Prostate gland (tissue), 2 donors: ENCODE measurements around the gene FAM177B.

Source experiments
- CTCF ChIP-seq, 4 experiments: fragments of 200-600 bp in 2 of 4; fragments of 450-650 bp in 2 of 4; sonication (generic) in 2 of 4; IDR thresholded peaks; 1 replicate in 3 of 4; 2 replicates in 1 of 4; pipeline ENCODE4 v1.5.1; 2016 to 2019; ENCODE audit warnings: antibody characterized with exemption in 4 of 4, mild to moderate bottlenecking in 2 of 4, moderate library complexity in 2 of 4
- POLR2A ChIP-seq: fragments of 450-650 bp; IDR thresholded peaks from one replicate; pipeline ENCODE4 v1.6.1; 2016; ENCODE audit warnings: antibody characterized with exemption, mild to moderate bottlenecking
- POLR2AphosphoS5 ChIP-seq: sonication (generic); formaldehyde crosslinking; IDR thresholded peaks from one replicate; pipeline ENCODE4 v1.6.1; 2017; ENCODE audit warnings: antibody characterized with exemption

GRCh38 chr1:222790115-222790514 lies 53.1 kb downstream of the FAM177B start:
- TF ChIP-seq POLR2A: no peak
- no peak for TF ChIP-seq CTCF (IDR thresholded peaks at IDR 0.05)
- TF ChIP-seq POLR2AphosphoS5: no peak
